IPS DF 19.7 (cell line): Measurements from ENCODE around the gene P3R3URF.

Source experiments
- DNase-seq: peaks from one replicate; pipeline ENCODE4 v3.0.0-alpha.2; 2013; ENCODE audit warnings: low read depth, low spot score

Gene P3R3URF

GRCh38 chr1:46193984-46194570 is 17.8 kb upstream of the P3R3URF start:
- no peak for DNase-seq

- DNase-seq = no peak
Measured at GRCh38 chr1:46193285-46193684, 17.0 kb upstream of the P3R3URF start.

GRCh38 chr1:46192171-46192570 is 15.9 kb upstream of the P3R3URF start:
- DNase-seq = no peak

GRCh38 chr1:46191033-46191701 is 14.9 kb upstream of the P3R3URF start:
- no peak for DNase-seq

GRCh38 chr1:46190539-46190938 is 14.3 kb upstream of the P3R3URF start:
- no peak for DNase-seq

- DNase-seq = no peak
Measured at GRCh38 chr1:46188295-46189030, 12.2 kb upstream of the P3R3URF start.

- no peak for DNase-seq
Measured at GRCh38 chr1:46187106-46187869, 11.0 kb upstream of the P3R3URF start.

GRCh38 chr1:46186076-46186475 is 9.8 kb upstream of the P3R3URF start:
- DNase-seq = no peak

GRCh38 chr1:46184920-46185658 is 8.8 kb upstream of the P3R3URF start:
- no peak for DNase-seq

- no peak for DNase-seq
Measured at GRCh38 chr1:46183926-46184557, 7.8 kb upstream of the P3R3URF start.

GRCh38 chr1:46183079-46183847 is 7.0 kb upstream of the P3R3URF start:
- no peak for DNase-seq

- no peak for DNase-seq
Measured at GRCh38 chr1:46181343-46182260, 5.3 kb upstream of the P3R3URF start.

GRCh38 chr1:46180082-46180616 is 3.9 kb upstream of the P3R3URF start:
- no peak for DNase-seq

- DNase-seq = no peak
Measured at GRCh38 chr1:46179138-46180081, 3.1 kb upstream of the P3R3URF start.

GRCh38 chr1:46175243-46175642 is 1.0 kb downstream of the P3R3URF start:
- no peak for DNase-seq

GRCh38 chr1:46174448-46175231 is 1.6 kb downstream of the P3R3URF start, which contains the start of gene TSPAN1:
Gene TSPAN1 (plus strand): TSS chr1:46175087. CDS start chr1:46181108, 6,021 bp downstream.
- no peak for DNase-seq

GRCh38 chr1:46173361-46173856 is 2.9 kb downstream of the P3R3URF start:
- no peak for DNase-seq
